Measurements from ENCODE around the gene DICER1.
"Not testable (repeated sequence)": the region's sequence is repeated elsewhere in the genome, so short reads cannot be mapped to it uniquely, and the experiment has no call there.

DICER1 gene, protein sequence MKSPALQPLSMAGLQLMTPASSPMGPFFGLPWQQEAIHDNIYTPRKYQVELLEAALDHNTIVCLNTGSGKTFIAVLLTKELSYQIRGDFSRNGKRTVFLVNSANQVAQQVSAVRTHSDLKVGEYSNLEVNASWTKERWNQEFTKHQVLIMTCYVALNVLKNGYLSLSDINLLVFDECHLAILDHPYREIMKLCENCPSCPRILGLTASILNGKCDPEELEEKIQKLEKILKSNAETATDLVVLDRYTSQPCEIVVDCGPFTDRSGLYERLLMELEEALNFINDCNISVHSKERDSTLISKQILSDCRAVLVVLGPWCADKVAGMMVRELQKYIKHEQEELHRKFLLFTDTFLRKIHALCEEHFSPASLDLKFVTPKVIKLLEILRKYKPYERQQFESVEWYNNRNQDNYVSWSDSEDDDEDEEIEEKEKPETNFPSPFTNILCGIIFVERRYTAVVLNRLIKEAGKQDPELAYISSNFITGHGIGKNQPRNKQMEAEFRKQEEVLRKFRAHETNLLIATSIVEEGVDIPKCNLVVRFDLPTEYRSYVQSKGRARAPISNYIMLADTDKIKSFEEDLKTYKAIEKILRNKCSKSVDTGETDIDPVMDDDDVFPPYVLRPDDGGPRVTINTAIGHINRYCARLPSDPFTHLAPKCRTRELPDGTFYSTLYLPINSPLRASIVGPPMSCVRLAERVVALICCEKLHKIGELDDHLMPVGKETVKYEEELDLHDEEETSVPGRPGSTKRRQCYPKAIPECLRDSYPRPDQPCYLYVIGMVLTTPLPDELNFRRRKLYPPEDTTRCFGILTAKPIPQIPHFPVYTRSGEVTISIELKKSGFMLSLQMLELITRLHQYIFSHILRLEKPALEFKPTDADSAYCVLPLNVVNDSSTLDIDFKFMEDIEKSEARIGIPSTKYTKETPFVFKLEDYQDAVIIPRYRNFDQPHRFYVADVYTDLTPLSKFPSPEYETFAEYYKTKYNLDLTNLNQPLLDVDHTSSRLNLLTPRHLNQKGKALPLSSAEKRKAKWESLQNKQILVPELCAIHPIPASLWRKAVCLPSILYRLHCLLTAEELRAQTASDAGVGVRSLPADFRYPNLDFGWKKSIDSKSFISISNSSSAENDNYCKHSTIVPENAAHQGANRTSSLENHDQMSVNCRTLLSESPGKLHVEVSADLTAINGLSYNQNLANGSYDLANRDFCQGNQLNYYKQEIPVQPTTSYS (N-terminal part only)

DNA sequence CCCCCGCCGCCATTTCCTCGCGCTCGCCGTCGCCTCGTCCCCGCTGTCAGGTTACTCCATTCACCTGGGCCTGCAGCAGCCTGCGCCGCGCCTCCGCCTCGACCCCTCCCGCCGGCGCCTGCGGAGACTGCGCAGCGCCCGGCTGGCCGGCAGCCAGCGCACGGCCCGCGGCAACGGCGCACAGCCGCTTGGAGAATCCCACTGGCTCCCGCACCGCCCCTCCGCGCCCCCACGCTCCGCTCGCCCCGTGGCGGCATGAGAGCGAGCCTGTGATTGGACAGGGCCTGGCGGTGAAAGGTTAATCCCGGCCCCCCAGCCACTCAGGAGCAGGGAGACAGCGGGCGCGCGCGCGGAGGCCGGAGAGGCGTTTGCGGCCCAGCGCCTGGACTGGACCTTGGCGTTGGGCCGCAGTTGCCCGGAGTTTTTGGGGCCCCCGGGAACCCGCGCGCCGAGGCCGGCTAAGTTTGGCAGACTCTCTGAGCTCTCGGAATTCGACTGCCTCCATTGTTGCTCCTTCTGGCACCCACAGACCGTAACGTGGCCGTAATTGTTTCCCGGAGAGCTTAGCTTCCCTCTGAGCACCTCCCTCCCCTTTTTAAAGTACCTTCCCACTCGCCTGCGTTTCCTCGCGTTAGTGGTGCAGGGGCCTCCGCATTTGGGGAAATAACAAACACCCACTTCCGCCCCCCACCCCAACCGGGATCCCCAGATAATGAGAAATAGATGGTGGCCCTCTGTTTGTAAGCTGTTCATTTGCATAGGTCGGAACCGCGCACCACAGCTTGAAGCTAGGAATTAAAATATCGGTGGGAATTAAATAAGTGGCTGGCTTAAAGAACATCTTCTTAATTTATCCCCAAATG lies at the start of gene DICER1:
Gene DICER1, minus strand, starts transcription at position 203 of the 863 bp plus-strand sequence. CDS start 24,071 bp downstream, outside the sequence.
- peak; percentile 86 to 95 (median 92) for DNase-seq

DNA sequence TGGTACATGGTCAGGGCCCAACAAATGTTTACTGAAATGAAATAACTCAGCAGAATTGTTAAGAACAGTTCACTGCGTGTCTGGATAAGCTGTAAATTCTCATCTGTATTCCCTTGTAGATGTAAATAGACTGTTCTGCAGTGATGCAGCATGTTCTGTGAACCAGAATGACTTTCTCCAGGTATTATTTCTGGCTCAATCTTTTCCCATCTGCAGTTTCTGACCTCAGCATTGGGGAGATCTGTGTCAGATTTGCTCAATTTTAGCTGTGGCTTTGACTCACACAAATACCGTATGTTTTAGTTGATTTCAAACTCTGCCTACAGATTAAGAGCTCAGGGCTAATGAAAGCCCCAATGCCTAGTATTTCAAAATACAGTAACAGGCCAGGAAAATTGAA lies 49.2 kb upstream of the DICER1 start:
- no peak for DNase-seq

DNA sequence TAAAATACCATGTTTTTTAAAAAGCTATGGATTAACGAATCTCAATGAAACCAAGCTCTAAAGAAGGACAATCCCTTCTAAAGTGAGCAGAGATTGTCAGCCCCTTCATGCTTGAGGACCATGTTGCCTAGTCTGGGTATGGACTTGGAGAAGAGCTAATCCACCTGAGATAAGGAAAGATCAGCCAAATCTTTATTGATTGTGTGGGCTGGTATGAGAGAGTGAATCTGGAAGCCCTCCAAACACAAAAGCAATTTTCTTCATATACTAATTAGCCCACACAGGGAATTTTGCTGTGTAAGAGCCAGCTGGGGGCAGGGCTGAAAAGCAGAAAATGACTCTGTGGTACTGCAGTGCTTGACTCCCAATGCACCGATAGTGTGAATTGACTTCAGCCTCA lies 47.4 kb upstream of the DICER1 start:
- no peak for DNase-seq

DNA sequence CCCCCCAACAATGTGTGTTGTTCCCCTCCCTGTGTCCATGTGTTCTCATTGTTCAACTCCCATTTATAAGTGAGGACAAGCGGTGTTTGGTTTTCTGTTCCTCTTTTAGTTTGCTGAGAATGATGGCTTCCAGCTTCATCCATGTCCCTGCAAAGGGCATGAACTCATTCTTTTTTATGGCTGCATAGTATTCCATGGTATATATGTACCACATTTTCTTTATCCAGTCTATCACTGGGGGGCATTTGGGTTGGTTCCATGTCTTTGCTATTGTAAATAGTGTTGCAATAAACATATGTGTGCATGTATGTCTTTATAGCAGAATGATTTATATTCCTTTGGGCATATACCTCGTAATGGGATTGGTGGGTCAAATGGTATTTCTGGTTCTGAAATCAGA lies 44.4 kb upstream of the DICER1 start:
- DNase-seq = not testable (repeated sequence)

DNA sequence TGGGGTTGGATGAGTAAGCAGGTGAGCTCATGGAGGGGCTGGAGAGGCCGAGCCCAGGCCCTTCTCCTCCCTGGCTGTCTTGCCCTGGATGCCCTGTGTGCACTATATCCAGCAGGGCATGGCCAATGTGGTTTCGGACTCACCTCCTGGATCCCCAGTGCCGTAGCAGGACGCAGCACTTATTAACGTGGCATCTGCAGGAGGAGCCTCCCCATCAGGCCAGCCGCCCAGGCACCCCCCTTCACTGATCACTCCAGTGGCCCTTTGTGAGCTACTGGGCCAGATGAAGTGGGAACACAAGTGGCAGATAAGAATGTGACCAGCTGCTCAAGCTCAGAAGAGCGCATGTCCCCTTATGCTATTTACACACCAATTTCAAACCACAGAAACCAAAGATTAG lies 43.1 kb upstream of the DICER1 start:
- no peak for DNase-seq

DNA sequence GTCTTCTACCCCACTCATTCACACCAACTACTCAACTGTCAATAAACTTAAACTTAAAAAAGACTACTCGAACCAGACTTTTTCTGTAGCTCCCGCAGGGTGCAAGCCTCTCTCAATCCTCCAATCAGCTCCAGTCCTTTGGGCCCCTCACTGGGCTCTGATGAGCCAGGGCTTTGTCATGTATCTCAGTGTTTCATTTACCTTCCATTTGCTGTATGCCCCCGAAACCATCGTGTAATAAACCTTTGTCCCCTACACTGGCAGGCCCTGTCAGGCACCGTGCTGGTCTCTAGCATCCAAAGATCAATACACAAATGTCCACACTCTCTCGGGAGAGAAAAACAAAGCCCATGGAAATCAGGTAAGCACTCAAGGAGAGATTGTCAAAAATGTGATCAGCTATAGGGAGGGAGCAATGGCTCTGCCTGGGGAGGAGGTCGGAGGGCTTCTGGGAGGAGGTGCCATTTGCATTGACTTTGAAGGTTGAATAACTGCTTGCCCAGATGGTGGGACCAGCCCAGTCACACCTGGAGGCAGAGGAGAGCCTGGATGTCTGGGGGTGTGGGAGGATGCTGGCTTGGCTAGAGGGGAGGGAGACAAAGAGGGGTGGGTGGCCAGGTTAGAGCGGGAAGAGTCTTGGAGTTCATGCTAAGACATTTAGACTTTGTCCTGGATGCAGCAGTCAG lies 42.1 kb upstream of the DICER1 start:
- no peak for DNase-seq

DNA sequence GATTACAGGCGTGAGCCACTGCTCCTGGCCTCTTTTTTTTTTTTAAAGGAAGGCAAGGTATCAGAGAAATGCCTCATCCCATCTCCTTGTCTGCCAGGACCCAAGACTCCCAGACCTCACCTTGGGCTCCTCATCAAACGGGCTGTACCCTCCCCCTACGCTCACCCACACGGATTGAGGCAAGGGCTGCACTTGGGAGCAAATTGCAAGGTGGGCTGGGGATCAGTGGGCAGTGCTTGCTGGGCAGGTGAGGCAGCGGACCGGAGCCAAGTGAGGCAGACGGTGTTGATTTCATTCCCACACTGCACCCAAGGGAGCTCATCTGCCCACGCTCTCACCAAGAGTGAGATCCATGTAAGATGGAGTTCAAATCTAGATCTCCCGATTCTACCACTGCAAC lies 41.0 kb upstream of the DICER1 start:
- DNase-seq = no peak

DNA sequence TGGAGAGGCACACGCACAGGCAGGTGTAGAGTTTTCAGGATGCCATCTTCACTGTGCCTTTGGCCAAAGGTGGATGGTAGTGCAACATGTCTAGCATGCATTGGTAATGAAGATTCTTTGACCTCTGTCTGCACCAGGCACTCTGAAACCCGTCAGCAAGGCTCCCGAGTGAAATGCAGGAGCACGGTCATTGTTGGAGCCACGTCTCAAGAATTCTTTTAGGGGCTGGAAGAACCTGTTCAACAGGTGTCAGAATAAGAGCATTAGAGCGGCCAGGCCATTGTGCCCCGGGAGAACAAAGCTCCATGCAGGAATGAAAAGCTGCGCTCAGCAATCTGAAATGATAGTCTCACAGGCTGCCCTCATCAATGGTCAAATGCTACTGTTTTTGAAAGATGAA lies 40.2 kb upstream of the DICER1 start:
- no peak for DNase-seq

DNA sequence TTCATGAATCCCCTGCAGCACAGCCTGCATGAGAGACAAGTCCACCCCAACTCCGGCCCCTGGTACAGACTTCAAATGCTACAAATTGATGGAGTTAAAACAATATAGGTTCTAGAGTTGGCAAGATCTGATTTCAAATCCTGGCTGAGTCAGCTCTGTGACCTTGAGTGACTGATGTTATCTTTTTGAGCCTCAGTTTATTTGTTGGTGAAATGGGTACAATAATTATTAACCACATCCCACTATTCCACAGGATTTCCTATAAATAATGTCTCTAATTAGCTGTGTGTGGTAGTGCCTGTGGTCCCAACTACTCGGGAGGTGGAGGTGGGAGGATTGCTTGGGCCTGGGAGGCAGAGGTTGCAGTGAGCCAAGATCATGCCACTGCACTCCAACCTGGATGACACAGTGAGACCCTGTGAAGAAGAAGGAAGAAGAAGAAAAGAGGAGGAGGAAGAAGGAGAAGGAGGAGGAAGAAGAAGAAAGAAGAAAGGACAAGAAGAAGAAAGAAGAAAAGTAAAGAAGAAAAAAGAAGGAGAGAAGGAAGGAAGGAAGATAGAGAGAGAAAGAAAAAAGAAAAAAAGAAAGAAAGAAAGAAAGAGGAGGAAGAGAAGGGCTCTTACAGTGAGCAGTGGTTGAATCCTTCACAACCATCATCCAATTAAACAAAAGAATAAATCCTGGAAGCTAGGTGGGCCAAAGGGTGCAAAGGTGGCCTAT lies 39.7 kb upstream of the DICER1 start:
- DNase-seq = no peak

DNA sequence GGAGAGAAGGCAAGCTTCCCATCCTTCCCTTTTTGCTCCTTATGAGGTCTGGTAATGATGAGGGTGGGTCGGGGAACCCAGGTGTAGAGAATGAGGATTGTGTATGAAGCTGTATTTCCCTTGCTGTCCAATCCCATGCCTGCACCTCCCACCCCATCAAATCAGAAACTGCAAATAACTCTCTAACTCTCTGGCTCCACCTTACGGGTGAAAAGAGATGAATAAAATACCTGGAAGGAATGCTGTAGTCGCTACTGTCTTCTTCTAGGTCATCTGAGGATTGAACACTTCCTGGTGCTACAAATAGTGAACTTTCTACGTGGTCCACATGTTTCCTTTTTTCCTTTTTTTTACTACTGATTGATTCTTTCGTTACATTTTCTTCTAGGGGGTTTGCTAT lies 38.9 kb upstream of the DICER1 start:
- DNase-seq = peak in 2 of 6 experiments; percentile 14 to 37

DNA sequence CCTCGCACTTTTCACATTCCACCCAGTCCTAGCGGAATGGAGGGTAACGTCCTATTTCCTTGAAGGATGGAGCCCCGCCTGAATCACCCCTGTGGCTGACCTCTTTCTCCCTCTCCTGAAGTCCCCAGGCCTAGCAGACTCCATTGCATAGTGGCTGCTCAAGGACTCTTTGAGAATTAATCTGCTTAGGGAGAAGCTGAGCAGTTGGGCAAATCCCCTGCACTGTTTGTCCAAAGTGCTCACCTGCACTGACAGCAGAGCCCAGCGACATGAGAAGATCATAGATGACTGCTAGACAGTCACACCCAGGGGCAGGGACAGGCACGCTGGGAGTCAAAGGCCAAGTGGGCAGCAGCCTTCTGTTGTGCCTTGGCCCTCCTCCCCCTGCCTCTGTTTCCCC lies 37.7 kb upstream of the DICER1 start:
- no peak for DNase-seq

DNA sequence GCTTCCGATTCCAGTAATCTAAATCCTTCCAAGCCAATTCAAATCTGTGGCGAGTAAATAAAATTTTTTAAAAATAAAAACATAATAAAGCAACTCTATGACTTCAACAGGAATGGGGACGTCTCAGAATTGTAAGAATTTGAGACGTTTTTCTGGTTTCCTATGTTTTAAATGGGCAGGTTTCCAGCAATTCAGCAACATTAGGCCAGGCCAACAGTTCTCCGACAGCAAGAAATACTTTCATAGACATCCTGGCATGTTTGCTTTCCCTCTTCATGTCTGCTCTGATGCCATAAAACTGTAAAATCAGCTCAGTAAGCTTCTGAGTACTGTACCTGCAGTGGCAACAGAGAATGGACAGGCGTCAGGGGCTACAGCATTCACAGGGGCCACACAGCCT lies 35.8 kb upstream of the DICER1 start:
- no peak for DNase-seq

DNA sequence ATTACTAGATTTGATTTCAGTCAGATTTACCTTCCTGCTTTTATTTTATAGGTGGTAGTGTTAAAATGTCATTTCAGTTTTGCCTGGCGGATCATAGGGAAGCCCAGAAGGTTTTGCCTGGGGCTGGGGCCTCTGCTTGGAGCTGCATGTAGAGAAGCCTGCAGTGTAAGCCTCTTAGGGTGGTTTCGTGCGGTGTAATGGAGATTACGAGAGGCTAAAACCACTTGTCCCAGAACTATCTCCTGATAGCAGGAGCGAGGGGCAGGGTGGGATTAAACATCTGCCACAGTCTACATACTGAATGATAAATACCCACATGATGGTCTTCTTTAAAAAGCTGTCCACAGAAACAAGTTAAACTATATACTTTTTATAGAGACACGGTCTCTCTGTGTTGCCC lies 35.0 kb upstream of the DICER1 start:
- no peak for DNase-seq

DNA sequence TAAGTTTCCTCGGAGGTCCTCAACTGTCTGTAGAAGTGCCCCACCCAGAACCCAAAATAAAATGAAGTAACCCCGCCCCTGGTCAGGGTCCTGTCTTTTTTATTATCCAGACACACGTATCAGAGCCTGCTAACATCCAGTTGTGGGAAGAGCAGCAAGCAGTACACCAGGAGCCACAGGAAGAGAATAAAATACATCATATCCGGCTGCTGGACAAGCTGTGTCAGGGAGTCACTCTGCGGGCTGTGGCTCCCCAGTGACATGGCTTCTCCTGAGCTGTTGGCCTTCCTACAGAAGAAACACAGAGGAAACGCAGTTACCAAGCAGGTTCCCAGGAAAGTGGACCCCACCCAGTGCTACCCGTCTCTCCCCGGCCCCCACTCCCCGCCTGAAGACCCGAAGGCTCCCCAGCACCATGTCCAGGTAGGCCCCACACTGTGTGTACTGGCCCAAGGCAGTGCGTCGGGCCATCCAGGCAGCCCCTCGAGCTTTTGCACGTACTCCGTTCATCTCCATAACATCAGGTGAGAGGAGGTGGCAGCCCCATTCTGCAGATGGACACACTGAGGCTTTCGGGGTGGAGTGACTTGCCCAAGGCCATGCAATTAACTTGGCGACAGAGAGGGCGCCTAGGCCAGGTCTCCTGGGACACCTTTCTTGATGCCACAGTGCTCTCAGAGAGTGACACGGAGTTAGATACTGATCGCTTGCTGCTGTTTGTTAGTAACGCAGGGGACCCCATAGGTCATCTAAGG lies 34.3 kb upstream of the DICER1 start:
- DNase-seq = no peak

DNA sequence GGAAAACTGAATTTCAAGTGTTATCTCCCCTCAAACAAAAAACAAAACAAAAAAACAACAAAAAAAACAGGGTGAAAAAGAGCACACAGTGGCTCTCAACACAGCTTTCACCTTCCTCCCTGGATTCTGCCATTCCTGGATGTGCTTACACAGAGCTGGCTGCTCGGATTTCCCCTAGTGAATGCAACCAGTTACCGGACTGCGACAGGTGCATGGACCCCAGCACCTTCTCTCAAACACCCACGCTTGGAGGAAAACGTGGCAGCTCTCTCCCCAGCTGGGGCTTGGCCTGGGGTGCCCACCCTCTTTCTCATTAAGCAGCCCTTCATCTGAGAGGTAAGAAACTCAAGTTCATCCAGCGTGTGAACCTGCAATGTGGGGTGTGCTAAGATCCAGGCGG lies 33.5 kb upstream of the DICER1 start:
- DNase-seq = no peak

DNA sequence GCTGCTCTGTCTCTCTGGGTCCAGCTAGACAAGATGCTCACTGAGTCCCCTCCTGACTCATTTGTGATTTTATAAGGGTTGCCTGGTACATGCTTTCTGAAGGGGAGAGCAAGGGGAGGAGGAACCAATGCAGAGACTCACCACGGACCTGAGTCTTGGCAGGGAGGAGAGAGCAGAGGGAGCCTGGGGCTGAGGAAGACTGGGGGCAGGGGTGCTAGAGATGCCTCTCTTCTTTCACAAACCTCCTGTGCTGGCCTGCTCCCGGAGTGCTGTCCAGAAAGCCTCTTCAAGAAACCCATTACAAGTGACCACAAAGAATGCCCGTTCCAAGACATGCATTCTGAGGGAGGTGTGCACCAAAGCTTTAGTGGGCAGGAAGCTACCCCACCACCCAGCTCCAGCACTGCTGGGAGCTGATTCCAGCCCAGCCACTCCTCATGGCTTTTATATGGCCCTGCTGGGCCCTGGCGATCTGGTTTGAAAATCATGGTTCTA lies 33.1 kb upstream of the DICER1 start:
- no peak for DNase-seq

DNA sequence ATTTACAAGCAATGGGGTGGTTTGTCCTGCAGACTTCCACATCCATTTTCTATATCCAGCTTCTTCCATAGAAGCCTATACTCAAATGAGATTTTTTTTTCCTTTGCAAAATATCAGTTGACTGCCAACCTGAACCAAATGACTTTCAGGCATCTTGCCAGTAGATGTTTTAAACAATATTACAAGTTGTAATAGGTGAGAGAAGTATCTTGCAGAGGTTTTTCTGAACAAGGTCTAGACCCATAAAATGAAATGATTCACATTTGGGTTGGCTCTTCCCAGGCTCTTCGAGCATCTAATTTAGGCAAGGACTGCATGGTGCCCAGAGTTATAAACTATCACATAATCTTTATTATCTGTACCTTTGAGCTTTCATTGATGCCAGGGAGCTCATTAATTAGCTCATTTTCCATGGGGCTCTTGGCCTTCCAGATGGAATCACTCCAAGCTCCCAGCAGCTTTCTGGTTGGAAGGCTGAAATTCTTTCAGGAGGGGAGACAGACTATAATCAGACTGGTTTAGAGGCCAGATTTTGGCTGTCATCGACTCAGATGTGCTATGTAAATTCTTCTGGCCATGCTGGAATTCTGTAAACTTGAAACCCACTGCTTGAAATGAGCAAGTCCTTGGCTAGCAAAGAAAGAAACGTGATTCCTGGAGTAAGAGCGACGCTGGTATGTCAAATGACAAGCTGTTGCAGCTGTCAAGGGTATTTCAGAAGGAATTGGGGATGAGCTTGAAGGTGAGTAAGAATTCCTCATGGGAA lies 32.2 kb upstream of the DICER1 start:
- DNase-seq = no peak

DNA sequence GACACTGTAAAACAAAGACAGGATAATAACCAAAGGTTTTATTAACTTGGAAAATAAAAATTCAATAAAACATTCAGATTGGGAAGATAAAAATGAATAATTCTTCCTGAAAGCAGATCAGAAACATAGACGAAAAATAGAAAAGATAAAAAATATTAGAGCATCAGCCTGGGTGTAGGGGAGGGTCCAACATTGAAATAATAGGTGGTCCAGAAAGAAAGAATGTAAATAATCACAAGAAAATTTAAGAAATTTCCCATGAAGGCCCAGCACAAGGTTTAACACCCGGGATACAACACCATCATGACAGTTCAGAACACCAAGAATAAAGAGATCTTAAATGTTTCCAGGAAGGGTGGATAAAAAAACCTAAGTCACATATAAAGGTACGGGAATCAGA lies 31.1 kb upstream of the DICER1 start:
- no peak for DNase-seq

DNA sequence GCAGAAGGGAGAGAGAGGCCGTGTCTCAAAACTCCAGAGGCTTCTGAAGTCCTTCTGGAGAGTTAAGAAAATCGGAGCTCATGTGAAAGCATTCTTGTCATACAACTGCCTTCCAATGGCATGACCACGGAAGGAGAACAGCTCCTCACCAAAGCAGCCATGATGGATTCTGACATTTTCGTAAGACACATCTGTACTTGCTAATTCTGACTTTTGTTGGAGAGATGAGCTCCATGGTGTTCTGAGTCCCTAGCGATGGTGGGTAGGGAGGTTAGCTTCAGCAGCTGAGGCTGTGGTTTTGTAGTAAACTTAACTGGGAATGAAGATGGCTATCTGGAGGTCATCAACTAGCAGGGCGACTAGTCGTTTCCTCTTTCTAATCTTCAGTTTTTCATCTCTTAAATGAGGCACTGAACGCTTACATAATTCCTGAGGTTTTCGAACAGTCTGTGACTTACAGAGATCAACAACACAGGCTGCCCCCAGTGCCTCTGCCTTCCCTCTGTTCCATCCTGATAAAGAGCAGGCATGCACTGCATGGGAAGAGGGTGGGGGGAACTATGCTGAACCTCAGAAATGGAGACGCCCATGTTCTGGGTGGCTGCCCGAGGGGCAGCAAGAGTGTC lies 28.6 kb upstream of the DICER1 start:
- DNase-seq = no peak

Data from stimulated activated naive CD4-positive, alpha-beta T cell (primary cell).